A549 (cell line): ENCODE results near the gene RAB3GAP2. TPM values are rescaled to one million over a fixed set of nuclear protein-coding genes. Genes with fewer than 3 reads are reported as not detected.
A peak's percentile ranks its signal among the peaks of the same experiment; 100 is the strongest.

Source experiments
- ATAC-seq, 2 experiments: fragments of 200-7000 bp in 1 of 2; fragments of >200 bp in 1 of 2; cut with Nextera tagmentation in 1 of 2; cut with Tn5 transposase in 1 of 2; 3 replicates each; pipeline versions ENCODE4 v1.8.0 to v1.9.1; 2018 to 2020; ENCODE audit warnings: mild to moderate bottlenecking in 1 of 2, moderate library complexity in 1 of 2
- CTCF ChIA-PET: fragments of 300-600 bp; sonication (Branson Sonifier 250); formaldehyde crosslinking; extraction: SDS; loops from one replicate; lab custom pipeline; 2021; ENCODE audit warnings: antibody characterized with exemption, inconsistent platforms; lab: Yijun Ruan, JAX
- POLR2A ChIA-PET: fragments of 350-600 bp; formaldehyde crosslinking; extraction: SDS; loops from one replicate; lab custom pipeline; 2021; ENCODE audit warnings: antibody characterized with exemption, inconsistent platforms; lab: Yijun Ruan, JAX
- DNase-seq, 2 experiments: peaks; one replicate each; pipeline versions ENCODE4 v3.0.0 to v3.0.0-alpha.2; 2011 to 2016; ENCODE audit warnings: low read depth in 1 of 2, low spot score in 1 of 2
- FAIRE-seq: peaks from 2 replicates; lab custom pipeline; 2011; peaks lifted over from hg19 to GRCh38; lab: Jason Lieb, UNC
- H3K27ac ChIP-seq, 2 experiments: fragments of >200 bp; sonication (Bioruptor Twin); formaldehyde crosslinking; 3 replicates each; pipeline ENCODE4 v1.5.1; 2016 to 2017
- H3K4me1 ChIP-seq: fragments of >200 bp; sonication (Bioruptor Twin); formaldehyde crosslinking; 3 replicates; pipeline ENCODE4 v1.6.1; 2016
- H3K4me2 ChIP-seq: fragments of >200 bp; sonication (Bioruptor Twin); formaldehyde crosslinking; 3 replicates; pipeline ENCODE4 v1.6.1; 2016
- H3K4me3 ChIP-seq: fragments of >200 bp; sonication (Bioruptor Twin); formaldehyde crosslinking; 3 replicates; pipeline ENCODE4 v1.5.1; 2016
- H3K9me3 ChIP-seq: fragments of >200 bp; sonication (Bioruptor Twin); formaldehyde crosslinking; 3 replicates; pipeline ENCODE4 v1.6.1; 2016
- BHLHE40 ChIP-seq: IDR thresholded peaks from 2 replicates; pipeline ENCODE4 v1.6.1; 2012; ENCODE audit warnings: low read depth, low read length, inconsistent platforms
- CBX2 ChIP-seq: fragments of 200-600 bp; sonication (generic); IDR thresholded peaks from 2 replicates; pipeline ENCODE4 v1.6.1; 2016; ENCODE audit warnings: low read depth, mild to moderate bottlenecking, borderline replicate concordance
- CBX8 ChIP-seq: fragments of 200-600 bp; sonication (generic); IDR thresholded peaks from 2 replicates; pipeline ENCODE4 v1.6.1; 2016
- CHD2 ChIP-seq: fragments of 150-350 bp; IDR thresholded peaks from 2 replicates; pipeline ENCODE4 v1.6.1; 2014; ENCODE audit warnings: low read length; ENCODE audit not compliant: partially characterized antibody
- EHF ChIP-seq: fragments of 250-450 bp; sonication (Bioruptor Pico); IDR thresholded peaks from 2 replicates; pipeline ENCODE4 v1.5.0; 2020; ENCODE audit warnings: mild to moderate bottlenecking
- EHMT2 ChIP-seq: fragments of 200-600 bp; sonication (generic); IDR thresholded peaks from 2 replicates; pipeline ENCODE4 v1.6.1; 2016; ENCODE audit warnings: antibody characterized with exemption, low read depth, mild to moderate bottlenecking, moderate library complexity
- EP300 ChIP-seq, 2 experiments: fragments of >200 bp; sonication (Bioruptor Twin); formaldehyde crosslinking; IDR thresholded peaks; 2 replicates in 1 of 2; 3 replicates in 1 of 2; pipeline ENCODE4 v1.6.1; 2016 to 2017
- FOSL2 ChIP-seq, 2 experiments: fragments of 450-650 bp in 1 of 2; fragments of >200 bp in 1 of 2; sonication (Bioruptor Twin) in 1 of 2; formaldehyde crosslinking; IDR thresholded peaks; 2 replicates each; pipeline versions ENCODE4 v1.5.0 to v1.6.1; 2016 to 2020; ENCODE audit warnings: mild to moderate bottlenecking in 1 of 2, moderate library complexity in 1 of 2
- HOXA7 ChIP-seq: fragments of 250-450 bp; sonication (Bioruptor Pico); IDR thresholded peaks from 2 replicates; pipeline ENCODE4 v1.5.0; 2020; ENCODE audit warnings: mild to moderate bottlenecking, moderate library complexity
- JUN ChIP-seq, 2 experiments: fragments of >200 bp; sonication (Bioruptor Twin); formaldehyde crosslinking; IDR thresholded peaks; 2 replicates in 1 of 2; 3 replicates in 1 of 2; pipeline ENCODE4 v1.6.1; 2016 to 2017
- JUNB ChIP-seq: fragments of >200 bp; sonication (Bioruptor Twin); formaldehyde crosslinking; IDR thresholded peaks from 2 replicates; pipeline ENCODE4 v1.6.1; 2016
- KDM1A ChIP-seq: fragments of 200-600 bp; sonication (generic); IDR thresholded peaks from 2 replicates; pipeline ENCODE4 v1.6.1; 2016; ENCODE audit warnings: low read depth, mild to moderate bottlenecking
- MYC ChIP-seq: IDR thresholded peaks from 2 replicates; pipeline ENCODE4 v1.6.1; 2012; ENCODE audit warnings: mild to moderate bottlenecking, inconsistent platforms, low read length, improper control_type of control experiment, borderline replicate concordance
- NFE2L2 ChIP-seq: fragments of 150-350 bp; conservative IDR thresholded peaks from 2 replicates; pipeline ENCODE4 v1.6.1; 2014; ENCODE audit warnings: low read length
- TFCP2L1 ChIP-seq: fragments of 250-450 bp; sonication (Bioruptor Pico); IDR thresholded peaks from 2 replicates; pipeline ENCODE4 v1.5.0; 2021; ENCODE audit warnings: mild to moderate bottlenecking
- TP53 ChIP-seq: fragments of 250-450 bp; sonication (Bioruptor Pico); IDR thresholded peaks from 2 replicates; pipeline ENCODE4 v1.5.0; 2021; ENCODE audit warnings: mild to moderate bottlenecking, moderate library complexity
- ZFP36 ChIP-seq: fragments of 450-650 bp; IDR thresholded peaks from 2 replicates; pipeline ENCODE4 v1.6.1; 2014; ENCODE audit warnings: borderline replicate concordance; ENCODE audit not compliant: partially characterized antibody
- ZNF302 ChIP-seq: fragments of 250-450 bp; sonication (Bioruptor Pico); IDR thresholded peaks from 2 replicates; pipeline ENCODE4 v1.9.0; 2021; ENCODE audit warnings: inconsistent platforms, mild to moderate bottlenecking, moderate library complexity
- WGBS: methylation state at CpG from one replicate; pipeline ENCODE4 v1.1.6; 2017; ENCODE audit errors: missing lambda C conversion rate; 5-methylcytosine and 5-hydroxymethylcytosine counted together
- polyA plus RNA-seq, 4 experiments: library from polyadenylated mRNA; depleted of rRNA in 3 of 4; stranded (reverse); fragments of >200 nt; fragmentation: RNase III in 1 of 4; extraction: RNeasy Plus Mini Kit Qiagen cat#74134 plus additional on column Dnase treatment in 1 of 4; gene quantifications; 2 replicates in 3 of 4; 3 replicates in 1 of 4; pipeline ENCODE4 v1.2.3, GENCODE V29; 2011 to 2017
- TF ChIP-seq, protein P1 (sequence below): fragments of >200 bp; sonication (Bioruptor Twin); formaldehyde crosslinking; IDR thresholded peaks from 2 replicates; pipeline ENCODE4 v1.6.1; 2016
- TF ChIP-seq, protein P2 (sequence below): IDR thresholded peaks from 2 replicates; pipeline ENCODE4 v1.6.1; 2012; ENCODE audit warnings: low read depth, borderline replicate concordance
- TF ChIP-seq, protein P3 (sequence below): fragments of 200-600 bp; sonication (generic); IDR thresholded peaks from 2 replicates; pipeline ENCODE4 v1.6.1; 2016; ENCODE audit warnings: antibody characterized with exemption, mild to moderate bottlenecking, moderate library complexity
- TF ChIP-seq, protein P4 (sequence below): fragments of 250-450 bp; sonication (Bioruptor Pico); IDR thresholded peaks from 2 replicates; pipeline ENCODE4 v1.5.0; 2020; ENCODE audit warnings: low read depth, mild to moderate bottlenecking, moderate library complexity
- TF ChIP-seq, protein P5 (sequence below): IDR thresholded peaks from 2 replicates; pipeline ENCODE4 v1.6.1; 2012
- TF ChIP-seq, protein P6 (sequence below): fragments of >200 bp; sonication (Bioruptor Twin); formaldehyde crosslinking; IDR thresholded peaks from 3 replicates; pipeline ENCODE4 v1.6.1; 2016

RAB3GAP2 gene
- polyA plus RNA-seq, 2 of the 4 experiments (the other 2 are of a cell fraction): 14.1 to 42.8 TPM

DNA sequence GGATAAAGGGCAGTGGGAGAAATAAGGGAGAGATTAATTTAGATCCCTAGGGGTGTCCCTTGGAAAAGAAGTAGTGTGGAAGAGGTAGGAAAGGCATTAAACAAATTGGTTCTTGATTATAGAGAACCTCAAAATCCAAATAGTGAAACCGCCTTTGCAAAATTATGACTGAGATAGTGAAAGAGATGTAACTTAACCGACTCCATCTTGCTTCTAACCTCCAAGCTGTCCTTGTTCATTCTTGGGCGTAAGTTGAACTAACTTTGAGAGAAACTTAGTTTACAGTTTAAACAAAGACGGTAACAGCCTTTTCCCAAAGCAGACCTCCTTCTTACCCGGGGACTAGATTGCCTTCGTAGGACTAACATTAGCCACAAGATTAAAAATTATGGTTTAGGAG, 3.2 kb upstream of the RAB3GAP2 start:
- no peak for TF ChIP-seq ZFP36
- no peak for TF ChIP-seq TFCP2L1 (CRISPR knock-in tag)
- TF ChIP-seq EP300 (IDR thresholded peaks at IDR 0.05): no peak
- no peak for TF ChIP-seq JUNB
- TF ChIP-seq, protein P1, sequence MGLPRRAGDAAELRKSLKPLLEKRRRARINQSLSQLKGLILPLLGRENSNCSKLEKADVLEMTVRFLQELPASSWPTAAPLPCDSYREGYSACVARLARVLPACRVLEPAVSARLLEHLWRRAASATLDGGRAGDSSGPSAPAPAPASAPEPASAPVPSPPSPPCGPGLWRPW: no peak
- TF ChIP-seq, protein P2, sequence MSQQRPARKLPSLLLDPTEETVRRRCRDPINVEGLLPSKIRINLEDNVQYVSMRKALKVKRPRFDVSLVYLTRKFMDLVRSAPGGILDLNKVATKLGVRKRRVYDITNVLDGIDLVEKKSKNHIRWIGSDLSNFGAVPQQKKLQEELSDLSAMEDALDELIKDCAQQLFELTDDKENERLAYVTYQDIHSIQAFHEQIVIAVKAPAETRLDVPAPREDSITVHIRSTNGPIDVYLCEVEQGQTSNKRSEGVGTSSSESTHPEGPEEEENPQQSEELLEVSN: no peak
- TF ChIP-seq BHLHE40: no peak
- TF ChIP-seq MYC: no peak
- TF ChIP-seq HOXA7: no peak
- TF ChIP-seq, protein P3, sequence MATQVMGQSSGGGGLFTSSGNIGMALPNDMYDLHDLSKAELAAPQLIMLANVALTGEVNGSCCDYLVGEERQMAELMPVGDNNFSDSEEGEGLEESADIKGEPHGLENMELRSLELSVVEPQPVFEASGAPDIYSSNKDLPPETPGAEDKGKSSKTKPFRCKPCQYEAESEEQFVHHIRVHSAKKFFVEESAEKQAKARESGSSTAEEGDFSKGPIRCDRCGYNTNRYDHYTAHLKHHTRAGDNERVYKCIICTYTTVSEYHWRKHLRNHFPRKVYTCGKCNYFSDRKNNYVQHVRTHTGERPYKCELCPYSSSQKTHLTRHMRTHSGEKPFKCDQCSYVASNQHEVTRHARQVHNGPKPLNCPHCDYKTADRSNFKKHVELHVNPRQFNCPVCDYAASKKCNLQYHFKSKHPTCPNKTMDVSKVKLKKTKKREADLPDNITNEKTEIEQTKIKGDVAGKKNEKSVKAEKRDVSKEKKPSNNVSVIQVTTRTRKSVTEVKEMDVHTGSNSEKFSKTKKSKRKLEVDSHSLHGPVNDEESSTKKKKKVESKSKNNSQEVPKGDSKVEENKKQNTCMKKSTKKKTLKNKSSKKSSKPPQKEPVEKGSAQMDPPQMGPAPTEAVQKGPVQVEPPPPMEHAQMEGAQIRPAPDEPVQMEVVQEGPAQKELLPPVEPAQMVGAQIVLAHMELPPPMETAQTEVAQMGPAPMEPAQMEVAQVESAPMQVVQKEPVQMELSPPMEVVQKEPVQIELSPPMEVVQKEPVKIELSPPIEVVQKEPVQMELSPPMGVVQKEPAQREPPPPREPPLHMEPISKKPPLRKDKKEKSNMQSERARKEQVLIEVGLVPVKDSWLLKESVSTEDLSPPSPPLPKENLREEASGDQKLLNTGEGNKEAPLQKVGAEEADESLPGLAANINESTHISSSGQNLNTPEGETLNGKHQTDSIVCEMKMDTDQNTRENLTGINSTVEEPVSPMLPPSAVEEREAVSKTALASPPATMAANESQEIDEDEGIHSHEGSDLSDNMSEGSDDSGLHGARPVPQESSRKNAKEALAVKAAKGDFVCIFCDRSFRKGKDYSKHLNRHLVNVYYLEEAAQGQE: no peak
- TF ChIP-seq CHD2: no peak
- TF ChIP-seq KDM1A: no peak
- no peak for TF ChIP-seq EHMT2
- TF ChIP-seq CBX2: no peak
- no peak for TF ChIP-seq FOSL2 (IDR thresholded peaks at IDR 0.05)
- TF ChIP-seq FOSL2 (CRISPR knock-in tag; IDR thresholded peaks at IDR 0.05): no peak
- WGBS: 59% methylated on average over 6 of the region's 6 CpGs
- ChIA-PET POLR2A (no interaction called here), CTCF (interaction anchor here (0.8 to 1.0 kb wide), 2 partner anchors 11 to 18 kb away, joined by 3 to 4 read pairs; no protein-coding TSS in a partner anchor)
- DNase-seq: no peak
- Histone ChIP-seq H3K9me3 (no peaks in the 10 kb centered on the region), H3K4me2 (no peak overlapping the region), H3K27ac (no peak overlapping the region), H3K4me3 (no peak overlapping the region), H3K4me1 (peaks cover 13% of the 10 kb centered on the region; the same call in 2 of the 3 replicates)
- no peak for FAIRE-seq
- no peak for ATAC-seq

DNA sequence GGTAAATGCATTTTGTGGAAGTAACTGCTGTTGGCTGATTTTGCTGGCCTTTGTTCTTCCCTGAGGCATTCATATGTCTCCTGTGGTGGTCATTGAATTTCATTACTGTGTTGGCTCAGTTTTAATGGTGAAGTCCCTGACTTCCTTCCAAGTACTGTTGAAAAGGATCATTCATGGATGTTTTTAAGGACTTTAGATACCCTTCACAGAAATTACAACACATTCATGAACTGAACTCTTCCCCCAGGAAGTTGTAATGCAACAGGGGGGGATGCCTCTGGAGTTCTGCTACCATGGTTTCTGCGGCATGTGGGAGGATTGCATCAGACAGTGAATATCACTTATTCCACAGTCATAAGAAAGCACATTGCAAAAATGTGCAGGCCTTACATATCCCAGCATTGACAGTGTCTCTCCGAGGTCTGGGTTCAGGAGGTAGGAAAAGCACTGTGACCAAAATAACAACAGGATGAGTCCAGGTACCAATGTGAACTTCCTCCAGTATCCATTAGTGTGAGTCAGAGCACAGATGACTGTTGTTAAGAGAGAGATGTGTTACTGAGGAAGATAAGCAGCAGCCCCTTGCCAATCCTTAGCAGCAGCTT, 2.1 kb upstream of the RAB3GAP2 start:
- FAIRE-seq (no peak), DNase-seq (no peak), ATAC-seq (no peak)
- WGBS: 82% methylated on average over 2 of the region's 2 CpGs
- ChIA-PET POLR2A (no interaction called here), CTCF (interaction anchor here (0.6 kb wide), 1 partner anchor 1935 kb away, joined by 3 read pairs; no protein-coding TSS in a partner anchor)
- Histone ChIP-seq H3K4me2 (no peak overlapping the region), H3K9me3 (no peaks in the 10 kb centered on the region), H3K4me1 (peaks cover 14% of the 10 kb centered on the region; the same call in 2 of the 3 replicates), H3K4me3 (no peak overlapping the region), H3K27ac (no peak overlapping the region)
- no peak for TF ChIP-seq ZNF302

DNA sequence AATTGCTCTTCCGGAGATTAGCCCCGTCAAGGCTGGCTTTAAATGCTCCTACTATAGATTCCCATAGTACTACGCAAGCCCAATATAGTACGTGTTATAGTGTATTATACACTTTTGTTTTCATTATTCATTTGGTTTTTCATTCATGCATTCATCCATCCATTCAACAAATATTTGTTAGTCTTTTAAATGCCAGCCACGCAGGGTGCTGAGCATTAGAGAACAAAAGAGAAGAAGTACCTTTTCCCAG, 513 bp upstream of the RAB3GAP2 start:
- no peak for DNase-seq
- Histone ChIP-seq H3K4me2 (peak overlapping the region; percentile 82), H3K4me3 (peak overlapping the region; percentile 80), H3K27ac (peak overlapping the region; percentile 83 to 96), H3K9me3 (no peaks in the 10 kb centered on the region), H3K4me1 (peaks cover 14% of the 10 kb centered on the region; the same call in 2 of the 3 replicates)
- 37% methylated on average over 5 of the region's 5 CpGs for WGBS
- POLR2A ChIA-PET: interaction anchor here (0.6 to 1.2 kb wide), 5 partner anchors 8 to 1688 kb away, joined by 3 to 4 read pairs (median 3); no protein-coding TSS in a partner anchor
- ATAC-seq: no peak
- FAIRE-seq: no peak
- CTCF ChIA-PET: interaction anchor here (1.2 kb wide), 1 partner anchor 8 kb away, joined by 4 read pairs; no protein-coding TSS in a partner anchor
- TF ChIP-seq, protein P4, sequence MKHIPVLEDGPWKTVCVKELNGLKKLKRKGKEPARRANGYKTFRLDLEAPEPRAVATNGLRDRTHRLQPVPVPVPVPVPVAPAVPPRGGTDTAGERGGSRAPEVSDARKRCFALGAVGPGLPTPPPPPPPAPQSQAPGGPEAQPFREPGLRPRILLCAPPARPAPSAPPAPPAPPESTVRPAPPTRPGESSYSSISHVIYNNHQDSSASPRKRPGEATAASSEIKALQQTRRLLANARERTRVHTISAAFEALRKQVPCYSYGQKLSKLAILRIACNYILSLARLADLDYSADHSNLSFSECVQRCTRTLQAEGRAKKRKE (CRISPR knock-in tag): no peak
- no peak for TF ChIP-seq HOXA7
- TF ChIP-seq, protein P5, sequence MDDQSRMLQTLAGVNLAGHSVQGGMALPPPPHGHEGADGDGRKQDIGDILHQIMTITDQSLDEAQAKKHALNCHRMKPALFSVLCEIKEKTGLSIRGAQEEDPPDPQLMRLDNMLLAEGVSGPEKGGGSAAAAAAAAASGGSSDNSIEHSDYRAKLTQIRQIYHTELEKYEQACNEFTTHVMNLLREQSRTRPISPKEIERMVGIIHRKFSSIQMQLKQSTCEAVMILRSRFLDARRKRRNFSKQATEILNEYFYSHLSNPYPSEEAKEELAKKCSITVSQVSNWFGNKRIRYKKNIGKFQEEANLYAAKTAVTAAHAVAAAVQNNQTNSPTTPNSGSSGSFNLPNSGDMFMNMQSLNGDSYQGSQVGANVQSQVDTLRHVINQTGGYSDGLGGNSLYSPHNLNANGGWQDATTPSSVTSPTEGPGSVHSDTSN: no peak
- no peak for TF ChIP-seq KDM1A
- TF ChIP-seq, protein P1: no peak
- TF ChIP-seq, protein P6, sequence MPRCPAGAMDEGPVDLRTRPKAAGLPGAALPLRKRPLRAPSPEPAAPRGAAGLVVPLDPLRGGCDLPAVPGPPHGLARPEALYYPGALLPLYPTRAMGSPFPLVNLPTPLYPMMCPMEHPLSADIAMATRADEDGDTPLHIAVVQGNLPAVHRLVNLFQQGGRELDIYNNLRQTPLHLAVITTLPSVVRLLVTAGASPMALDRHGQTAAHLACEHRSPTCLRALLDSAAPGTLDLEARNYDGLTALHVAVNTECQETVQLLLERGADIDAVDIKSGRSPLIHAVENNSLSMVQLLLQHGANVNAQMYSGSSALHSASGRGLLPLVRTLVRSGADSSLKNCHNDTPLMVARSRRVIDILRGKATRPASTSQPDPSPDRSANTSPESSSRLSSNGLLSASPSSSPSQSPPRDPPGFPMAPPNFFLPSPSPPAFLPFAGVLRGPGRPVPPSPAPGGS: no peak
- TF ChIP-seq NFE2L2: no peak
- TF ChIP-seq EHF (CRISPR knock-in tag): no peak
- no peak for TF ChIP-seq CBX8
- no peak for TF ChIP-seq JUN (IDR thresholded peaks at IDR 0.05)
- TF ChIP-seq TP53: no peak
